ENCODE data around the gene AGPAT3. TPM values are rescaled to one million over a fixed set of nuclear protein-coding genes. Genes with fewer than 3 reads are reported as not detected.
A peak's percentile ranks its signal among the peaks of the same experiment; 100 is the strongest.

Gene AGPAT3
- total and polyA plus RNA-seq, 10 of the 15 experiments (the other 5 are each of a cell fraction or from before 2014, with no cell fraction given): 1.2 to 110 (median 30.8) TPM

DNA sequence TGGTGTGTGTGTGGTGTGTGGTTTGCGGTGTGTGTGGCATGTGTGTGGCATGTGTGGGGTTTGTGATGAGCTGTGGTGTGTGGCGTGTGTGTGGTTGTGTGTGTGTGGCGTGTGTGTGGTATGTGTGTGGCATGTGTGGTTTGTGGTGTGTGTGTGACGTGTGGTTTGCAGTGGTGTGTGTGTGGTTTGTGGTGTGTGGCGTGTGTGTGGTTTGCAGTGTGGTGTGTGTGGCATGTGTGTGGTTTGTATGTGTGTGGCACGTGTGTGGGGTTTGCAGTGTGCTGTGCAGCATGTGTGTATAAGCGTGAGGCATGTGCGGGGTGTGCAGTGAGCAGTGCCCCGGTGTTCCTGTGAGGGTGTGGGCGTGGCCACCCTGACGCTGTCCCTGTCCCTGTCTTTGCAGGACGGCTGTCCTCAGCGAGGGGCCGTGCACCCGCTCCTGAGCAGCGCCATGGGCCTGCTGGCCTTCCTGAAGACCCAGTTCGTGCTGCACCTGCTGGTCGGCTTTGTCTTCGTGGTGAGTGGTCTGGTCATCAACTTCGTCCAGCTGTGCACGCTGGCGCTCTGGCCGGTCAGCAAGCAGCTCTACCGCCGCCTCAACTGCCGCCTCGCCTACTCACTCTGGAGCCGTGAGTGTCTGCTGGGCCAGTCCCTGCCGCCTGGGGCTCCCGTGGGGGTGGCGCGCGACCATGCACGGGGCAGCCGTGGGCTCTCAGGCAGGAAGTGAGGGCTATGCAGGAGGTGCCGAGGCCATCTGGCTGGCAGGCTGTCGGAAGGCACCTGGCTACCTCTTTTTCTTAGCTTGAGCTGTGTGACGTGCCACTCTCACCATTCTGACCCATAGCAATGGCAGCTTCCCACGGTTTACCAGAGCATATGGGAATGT lies 94.5 kb downstream of the AGPAT3 start (continued):
- TF ChIP-seq, protein P1, sequence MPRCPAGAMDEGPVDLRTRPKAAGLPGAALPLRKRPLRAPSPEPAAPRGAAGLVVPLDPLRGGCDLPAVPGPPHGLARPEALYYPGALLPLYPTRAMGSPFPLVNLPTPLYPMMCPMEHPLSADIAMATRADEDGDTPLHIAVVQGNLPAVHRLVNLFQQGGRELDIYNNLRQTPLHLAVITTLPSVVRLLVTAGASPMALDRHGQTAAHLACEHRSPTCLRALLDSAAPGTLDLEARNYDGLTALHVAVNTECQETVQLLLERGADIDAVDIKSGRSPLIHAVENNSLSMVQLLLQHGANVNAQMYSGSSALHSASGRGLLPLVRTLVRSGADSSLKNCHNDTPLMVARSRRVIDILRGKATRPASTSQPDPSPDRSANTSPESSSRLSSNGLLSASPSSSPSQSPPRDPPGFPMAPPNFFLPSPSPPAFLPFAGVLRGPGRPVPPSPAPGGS (IDR thresholded peaks at IDR 0.05; ENCODE audit: borderline replicate concordance, insufficient read depth, low read depth, low read length, poor library complexity, severe bottlenecking): no peak
- TF ChIP-seq ESRRA (IDR thresholded peaks at IDR 0.05; ENCODE audit: low read length) (no peak), RELA (IDR thresholded peaks at IDR 0.05; ENCODE audit: borderline replicate concordance, partially characterized antibody) (no peak), PAX5 (IDR thresholded peaks at IDR 0.05; ENCODE audit: borderline replicate concordance, low read depth, low read length) (peak; percentile 66), ZNF24 (IDR thresholded peaks at IDR 0.05) (no peak), CBX3 (IDR thresholded peaks at IDR 0.05; ENCODE audit: borderline replicate concordance, low read depth) (no peak), IKZF2 (IDR thresholded peaks at IDR 0.05) (peak in 1 of 2 experiments; percentile 17; a peak in 1 of 4 replicates), BHLHE40 (IDR thresholded peaks at IDR 0.05; ENCODE audit: borderline replicate concordance in 1 of 2, low read depth in 2 of 2, low read length in 1 of 2) (peak; percentile 70 to 83; a peak in 3 of 4 replicates), BMI1 (IDR thresholded peaks at IDR 0.05; ENCODE audit: borderline replicate concordance) (no peak), SRF (IDR thresholded peaks at IDR 0.05; ENCODE audit: low read depth in 2 of 2, low read length in 2 of 2) (no peak), SMARCA5 (IDR thresholded peaks at IDR 0.05) (no peak), NBN (IDR thresholded peaks at IDR 0.05) (peak; percentile 5; the same call in 1 of the 2 replicates), TAF1 (IDR thresholded peaks at IDR 0.05; ENCODE audit: borderline replicate concordance, low read depth, low read length) (no peak), NR2C1 (IDR thresholded peaks at IDR 0.05) (no peak)
- TF ChIP-seq, protein P2, sequence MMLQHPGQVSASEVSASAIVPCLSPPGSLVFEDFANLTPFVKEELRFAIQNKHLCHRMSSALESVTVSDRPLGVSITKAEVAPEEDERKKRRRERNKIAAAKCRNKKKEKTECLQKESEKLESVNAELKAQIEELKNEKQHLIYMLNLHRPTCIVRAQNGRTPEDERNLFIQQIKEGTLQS (IDR thresholded peaks at IDR 0.05; ENCODE audit: borderline replicate concordance, extremely low read depth, low read depth, low read length): no peak
- TF ChIP-seq, protein P3, sequence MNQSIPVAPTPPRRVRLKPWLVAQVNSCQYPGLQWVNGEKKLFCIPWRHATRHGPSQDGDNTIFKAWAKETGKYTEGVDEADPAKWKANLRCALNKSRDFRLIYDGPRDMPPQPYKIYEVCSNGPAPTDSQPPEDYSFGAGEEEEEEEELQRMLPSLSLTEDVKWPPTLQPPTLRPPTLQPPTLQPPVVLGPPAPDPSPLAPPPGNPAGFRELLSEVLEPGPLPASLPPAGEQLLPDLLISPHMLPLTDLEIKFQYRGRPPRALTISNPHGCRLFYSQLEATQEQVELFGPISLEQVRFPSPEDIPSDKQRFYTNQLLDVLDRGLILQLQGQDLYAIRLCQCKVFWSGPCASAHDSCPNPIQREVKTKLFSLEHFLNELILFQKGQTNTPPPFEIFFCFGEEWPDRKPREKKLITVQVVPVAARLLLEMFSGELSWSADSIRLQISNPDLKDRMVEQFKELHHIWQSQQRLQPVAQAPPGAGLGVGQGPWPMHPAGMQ (IDR thresholded peaks at IDR 0.05; ENCODE audit: borderline replicate concordance): peak; percentile 85
- TF ChIP-seq, protein P4, sequence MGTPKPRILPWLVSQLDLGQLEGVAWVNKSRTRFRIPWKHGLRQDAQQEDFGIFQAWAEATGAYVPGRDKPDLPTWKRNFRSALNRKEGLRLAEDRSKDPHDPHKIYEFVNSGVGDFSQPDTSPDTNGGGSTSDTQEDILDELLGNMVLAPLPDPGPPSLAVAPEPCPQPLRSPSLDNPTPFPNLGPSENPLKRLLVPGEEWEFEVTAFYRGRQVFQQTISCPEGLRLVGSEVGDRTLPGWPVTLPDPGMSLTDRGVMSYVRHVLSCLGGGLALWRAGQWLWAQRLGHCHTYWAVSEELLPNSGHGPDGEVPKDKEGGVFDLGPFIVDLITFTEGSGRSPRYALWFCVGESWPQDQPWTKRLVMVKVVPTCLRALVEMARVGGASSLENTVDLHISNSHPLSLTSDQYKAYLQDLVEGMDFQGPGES (IDR thresholded peaks at IDR 0.05): no peak
- TF ChIP-seq, protein P5, sequence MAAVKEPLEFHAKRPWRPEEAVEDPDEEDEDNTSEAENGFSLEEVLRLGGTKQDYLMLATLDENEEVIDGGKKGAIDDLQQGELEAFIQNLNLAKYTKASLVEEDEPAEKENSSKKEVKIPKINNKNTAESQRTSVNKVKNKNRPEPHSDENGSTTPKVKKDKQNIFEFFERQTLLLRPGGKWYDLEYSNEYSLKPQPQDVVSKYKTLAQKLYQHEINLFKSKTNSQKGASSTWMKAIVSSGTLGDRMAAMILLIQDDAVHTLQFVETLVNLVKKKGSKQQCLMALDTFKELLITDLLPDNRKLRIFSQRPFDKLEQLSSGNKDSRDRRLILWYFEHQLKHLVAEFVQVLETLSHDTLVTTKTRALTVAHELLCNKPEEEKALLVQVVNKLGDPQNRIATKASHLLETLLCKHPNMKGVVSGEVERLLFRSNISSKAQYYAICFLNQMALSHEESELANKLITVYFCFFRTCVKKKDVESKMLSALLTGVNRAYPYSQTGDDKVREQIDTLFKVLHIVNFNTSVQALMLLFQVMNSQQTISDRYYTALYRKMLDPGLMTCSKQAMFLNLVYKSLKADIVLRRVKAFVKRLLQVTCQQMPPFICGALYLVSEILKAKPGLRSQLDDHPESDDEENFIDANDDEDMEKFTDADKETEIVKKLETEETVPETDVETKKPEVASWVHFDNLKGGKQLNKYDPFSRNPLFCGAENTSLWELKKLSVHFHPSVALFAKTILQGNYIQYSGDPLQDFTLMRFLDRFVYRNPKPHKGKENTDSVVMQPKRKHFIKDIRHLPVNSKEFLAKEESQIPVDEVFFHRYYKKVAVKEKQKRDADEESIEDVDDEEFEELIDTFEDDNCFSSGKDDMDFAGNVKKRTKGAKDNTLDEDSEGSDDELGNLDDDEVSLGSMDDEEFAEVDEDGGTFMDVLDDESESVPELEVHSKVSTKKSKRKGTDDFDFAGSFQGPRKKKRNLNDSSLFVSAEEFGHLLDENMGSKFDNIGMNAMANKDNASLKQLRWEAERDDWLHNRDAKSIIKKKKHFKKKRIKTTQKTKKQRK (IDR thresholded peaks at IDR 0.05; ENCODE audit: low read depth, low read length): no peak
- TF ChIP-seq, protein P6, sequence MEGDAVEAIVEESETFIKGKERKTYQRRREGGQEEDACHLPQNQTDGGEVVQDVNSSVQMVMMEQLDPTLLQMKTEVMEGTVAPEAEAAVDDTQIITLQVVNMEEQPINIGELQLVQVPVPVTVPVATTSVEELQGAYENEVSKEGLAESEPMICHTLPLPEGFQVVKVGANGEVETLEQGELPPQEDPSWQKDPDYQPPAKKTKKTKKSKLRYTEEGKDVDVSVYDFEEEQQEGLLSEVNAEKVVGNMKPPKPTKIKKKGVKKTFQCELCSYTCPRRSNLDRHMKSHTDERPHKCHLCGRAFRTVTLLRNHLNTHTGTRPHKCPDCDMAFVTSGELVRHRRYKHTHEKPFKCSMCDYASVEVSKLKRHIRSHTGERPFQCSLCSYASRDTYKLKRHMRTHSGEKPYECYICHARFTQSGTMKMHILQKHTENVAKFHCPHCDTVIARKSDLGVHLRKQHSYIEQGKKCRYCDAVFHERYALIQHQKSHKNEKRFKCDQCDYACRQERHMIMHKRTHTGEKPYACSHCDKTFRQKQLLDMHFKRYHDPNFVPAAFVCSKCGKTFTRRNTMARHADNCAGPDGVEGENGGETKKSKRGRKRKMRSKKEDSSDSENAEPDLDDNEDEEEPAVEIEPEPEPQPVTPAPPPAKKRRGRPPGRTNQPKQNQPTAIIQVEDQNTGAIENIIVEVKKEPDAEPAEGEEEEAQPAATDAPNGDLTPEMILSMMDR (IDR thresholded peaks at IDR 0.05 in 2 of 3, conservative IDR thresholded peaks at IDR 0.05 in 1 of 3; ENCODE audit: control insufficient read depth in 2 of 3, extremely low read depth in 1 of 3, insufficient read depth in 1 of 3, low read depth in 3 of 3, low read length in 3 of 3): no peak
